ENCODE measurements around the gene HABP4.

DNA sequence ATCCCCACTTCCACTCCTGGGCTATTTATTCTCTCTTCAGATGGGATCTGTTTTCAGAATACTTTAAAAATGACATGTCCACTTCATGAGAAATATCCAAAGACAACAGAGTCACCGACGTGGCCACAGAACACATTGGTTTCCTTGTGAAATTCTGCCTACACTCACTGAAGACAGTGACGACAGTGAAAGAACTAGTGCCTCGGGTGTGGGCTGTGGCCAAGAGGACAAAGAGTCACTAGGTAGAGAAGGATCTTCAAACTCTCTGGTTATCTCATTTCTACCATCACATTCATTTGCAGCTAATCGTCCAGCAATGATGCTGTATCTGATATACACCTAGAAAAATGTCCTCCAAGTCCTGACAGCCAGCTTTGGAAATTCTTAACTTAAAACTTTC, 59.1 kb downstream of the HABP4 start:
- TF ChIP-seq GATA3 (IDR thresholded peaks at IDR 0.05; ENCODE audit: low read depth, low read length): no peak
- TF ChIP-seq GATA2 (IDR thresholded peaks at IDR 0.05; ENCODE audit: low read depth, low read length): no peak

All from SH-SY5Y (cell line).